Activated CD4-positive, alpha-beta T cell treated with anti-CD3 and anti-CD28 coated beads, Interleukin-10, Interleukin-2, amounts not matched to agents 100 ng/mL and 50 ng/mL, durations not matched to agents 16 hours and 8 hours (primary cell): Measurements from ENCODE around the gene KCTD18.

Experiments
- DNase-seq: peaks from one replicate; pipeline ENCODE4 v3.0.0-alpha.2; 2020

KCTD18 gene

GRCh38 chr2:200483729-200484198, 26.1 kb downstream of the KCTD18 start:
- DNase-seq = peak; percentile 39

DNA sequence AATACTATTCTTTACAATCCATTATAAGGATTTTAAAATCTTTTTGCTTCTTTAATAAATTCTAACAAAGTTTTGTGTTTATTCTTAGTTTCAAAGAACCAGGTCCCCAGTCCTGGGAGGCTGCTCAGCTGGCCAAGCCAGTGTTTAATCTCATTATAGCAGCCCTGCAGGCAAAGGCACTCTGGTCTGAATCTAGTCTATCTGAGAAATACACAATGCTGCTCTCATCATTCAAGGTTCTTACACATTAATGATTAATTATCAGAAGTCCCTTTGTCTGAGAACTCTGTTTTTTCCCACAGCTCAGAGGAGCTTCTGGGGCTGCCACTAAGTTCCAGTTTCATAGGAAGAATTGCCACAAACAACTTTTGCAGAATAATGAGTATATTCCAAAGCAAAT, 27.7 kb downstream of the KCTD18 start:
- DNase-seq = no peak

GRCh38 chr2:200479692-200480265, 30.1 kb downstream of the KCTD18 start:
- DNase-seq = peak; percentile 30

DNA sequence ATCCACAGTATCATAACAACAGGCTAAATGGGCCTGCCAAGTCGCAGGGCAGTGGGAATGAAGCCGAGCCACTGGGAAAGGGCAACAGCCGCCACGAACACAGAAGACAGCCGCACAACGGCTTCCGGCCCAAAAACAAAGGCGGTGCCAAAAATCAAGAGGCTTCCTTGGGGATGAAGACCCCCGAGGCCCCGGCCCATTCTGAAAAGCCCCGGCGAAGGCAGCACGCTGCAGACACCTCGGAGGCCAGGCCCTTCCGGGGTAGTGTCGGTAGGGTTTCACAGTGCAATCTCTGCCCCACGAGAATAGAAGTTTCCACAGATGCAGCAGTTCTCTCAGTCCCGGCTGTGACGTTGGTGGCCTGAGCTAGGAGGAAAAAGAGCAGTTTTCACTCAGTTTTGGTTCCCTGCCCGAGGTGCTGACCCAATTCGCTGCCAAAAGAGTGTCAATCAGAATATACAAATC, 32.2 kb downstream of the KCTD18 start:
- no peak for DNase-seq

DNA sequence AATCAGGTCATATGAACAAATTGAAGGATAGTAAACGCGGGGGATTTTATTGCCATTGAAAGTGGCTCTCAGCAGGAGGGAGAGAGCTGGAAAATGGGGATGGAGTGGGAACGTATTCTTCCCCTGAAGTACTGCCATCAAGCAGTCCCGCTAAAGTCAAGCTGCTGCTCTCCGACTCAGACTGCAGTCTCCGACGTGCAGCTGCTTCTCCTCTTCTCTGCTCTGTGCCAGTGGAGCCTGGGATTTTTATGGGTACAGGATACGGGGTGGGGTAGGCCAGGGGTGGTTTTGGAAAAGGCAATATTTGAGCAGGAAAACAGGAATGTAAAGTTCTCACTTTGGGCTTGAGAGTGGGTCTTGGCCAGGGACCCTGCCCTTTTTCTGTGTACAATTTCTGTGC, 33.0 kb downstream of the KCTD18 start:
- no peak for DNase-seq

DNA sequence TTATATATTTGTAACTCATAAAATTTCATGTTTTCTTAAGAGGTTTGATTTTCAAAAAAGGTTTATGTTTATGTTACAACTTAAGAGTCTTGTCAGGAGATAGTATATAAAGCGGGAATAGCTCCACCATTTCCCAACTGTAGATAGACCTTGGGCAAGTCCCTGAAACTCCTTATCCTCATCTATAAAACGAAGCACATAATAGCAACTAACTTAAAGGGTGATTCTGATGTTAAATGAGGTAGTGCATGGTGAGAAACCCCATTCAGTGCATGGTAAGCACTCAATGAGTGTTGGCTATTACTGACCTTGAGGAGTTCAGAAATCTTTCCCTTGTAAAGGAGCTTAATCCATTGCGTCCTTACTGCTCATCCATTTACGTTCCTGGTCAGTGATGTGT, 34.1 kb downstream of the KCTD18 start:
- DNase-seq = no peak

DNA sequence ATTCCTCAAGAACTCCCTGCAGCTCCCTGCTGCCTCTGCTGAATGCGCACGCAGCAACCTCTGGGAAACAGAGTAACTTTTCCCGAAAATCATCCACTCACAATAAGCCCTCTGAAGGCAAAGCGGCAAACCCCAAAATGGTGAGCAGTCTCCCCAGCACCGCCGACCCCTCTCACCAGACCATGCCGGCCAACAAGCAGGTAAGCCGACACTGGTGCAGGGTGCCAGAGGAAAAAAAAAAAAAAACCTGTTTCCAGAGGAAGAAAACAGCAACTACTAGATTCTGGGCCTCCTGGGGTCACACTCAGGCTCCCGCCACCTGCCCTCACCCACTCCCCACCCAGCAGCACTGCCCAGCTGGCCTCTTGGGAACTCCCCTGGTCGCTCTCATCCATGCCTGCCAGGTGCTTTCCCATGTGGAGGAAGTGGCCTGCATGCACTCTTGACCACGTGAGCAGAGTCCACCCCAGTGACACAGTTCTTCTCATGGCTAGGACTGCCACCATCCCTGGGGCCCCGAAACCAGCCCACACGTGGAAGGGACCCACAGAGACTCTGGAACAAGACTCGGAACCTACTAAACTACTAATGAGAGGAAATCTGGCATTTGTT, 36.9 kb downstream of the KCTD18 start:
- no peak for DNase-seq

- DNase-seq = no peak
Measured at GRCh38 chr2:200471928-200472645, 37.8 kb downstream of the KCTD18 start.

- peak; percentile 70 for DNase-seq
Measured at GRCh38 chr2:200471324-200471848, 38.5 kb downstream of the KCTD18 start.

DNA sequence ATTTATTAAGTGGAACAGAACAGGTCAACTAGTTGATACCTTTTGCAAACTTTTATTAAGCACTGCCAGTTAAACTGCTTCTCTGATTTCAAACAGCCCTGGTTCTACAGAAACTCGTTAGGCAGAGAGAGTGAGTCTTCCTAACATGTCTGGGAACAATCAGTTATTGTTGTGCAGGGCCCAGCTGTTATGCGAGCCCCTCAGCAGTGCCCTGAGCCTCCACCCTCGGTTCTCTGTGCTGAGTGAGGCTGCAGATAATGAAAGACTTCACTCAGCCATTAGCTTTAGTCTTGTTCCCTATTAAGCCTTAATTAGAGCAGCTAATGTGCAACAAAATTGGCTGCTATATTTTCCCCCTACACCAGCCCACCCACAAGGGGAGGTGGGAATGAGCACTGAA, 39.6 kb downstream of the KCTD18 start:
- no peak for DNase-seq

DNA sequence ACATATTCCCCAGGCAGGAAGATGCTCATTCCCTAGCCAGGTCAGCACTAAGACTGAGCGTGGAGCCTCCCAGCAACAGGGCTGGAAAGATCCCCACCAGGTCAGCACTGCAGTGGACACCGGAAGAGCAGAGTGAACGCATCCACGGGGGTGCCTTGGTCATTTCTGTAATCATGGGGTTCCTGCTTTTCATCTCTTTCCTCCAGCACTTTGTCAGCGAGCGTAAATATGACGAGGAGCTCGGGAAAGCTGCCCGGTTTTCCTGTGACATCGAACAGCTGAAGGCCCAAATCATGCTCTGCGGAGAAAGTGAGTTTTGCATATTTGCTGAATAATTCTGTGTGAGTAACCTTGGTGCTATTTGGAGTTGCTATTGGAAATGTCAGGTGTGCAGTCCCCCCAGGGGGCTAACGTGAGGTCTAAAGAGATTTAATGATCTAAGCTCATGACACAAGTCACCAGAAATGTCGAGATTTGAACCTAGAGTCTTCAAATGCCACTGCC, 40.1 kb downstream of the KCTD18 start:
- DNase-seq = no peak

- peak; percentile 68 for DNase-seq
Measured at GRCh38 chr2:200467806-200468681, 41.8 kb downstream of the KCTD18 start.

- DNase-seq = peak; percentile 64
Measured at GRCh38 chr2:200466425-200467418, 43.1 kb downstream of the KCTD18 start.

- DNase-seq = no peak
Measured at GRCh38 chr2:200463452-200463851, 46.4 kb downstream of the KCTD18 start.

DNA sequence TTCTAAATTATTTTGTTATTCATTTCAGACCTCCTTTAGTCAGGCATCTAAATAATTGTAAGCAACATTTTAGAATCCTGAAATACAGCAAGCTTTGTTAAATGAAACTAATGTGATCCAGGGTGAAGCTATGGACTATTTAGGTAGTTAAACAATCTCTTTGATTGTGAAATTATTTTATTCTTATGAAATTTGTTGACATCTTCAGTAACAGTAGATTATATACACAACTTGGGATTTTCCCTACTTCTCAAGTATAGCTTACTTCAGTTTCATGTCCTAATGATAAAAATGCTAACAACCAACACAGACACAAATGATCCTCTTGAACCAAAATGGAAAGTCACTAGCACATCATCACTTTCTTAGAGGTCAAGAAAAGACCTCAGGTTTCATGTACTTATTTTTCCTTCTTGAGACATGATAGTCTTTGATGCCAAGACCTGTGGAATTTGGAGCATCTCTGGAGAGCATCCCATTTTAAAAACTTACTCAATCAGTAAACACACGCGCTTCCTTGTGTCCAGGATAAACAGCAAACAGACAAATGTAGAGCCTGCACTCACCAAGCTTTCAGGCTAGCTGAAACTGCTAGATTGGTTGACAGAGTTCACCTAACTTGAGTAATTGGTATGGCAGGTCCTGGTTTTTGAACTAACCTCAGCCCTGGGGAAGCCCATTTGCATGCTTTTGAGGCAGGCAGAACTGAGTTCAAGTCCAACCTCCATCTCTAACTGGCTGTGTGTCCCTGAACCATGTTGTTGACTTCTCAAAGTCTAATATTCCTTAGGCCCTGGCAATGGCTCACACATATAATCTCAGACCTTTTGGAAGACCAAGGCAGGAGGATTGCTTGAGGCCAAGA, 47.8 kb downstream of the KCTD18 start:
- DNase-seq = no peak

- DNase-seq = no peak
Measured at GRCh38 chr2:200459101-200459500, 50.8 kb downstream of the KCTD18 start.

DNA sequence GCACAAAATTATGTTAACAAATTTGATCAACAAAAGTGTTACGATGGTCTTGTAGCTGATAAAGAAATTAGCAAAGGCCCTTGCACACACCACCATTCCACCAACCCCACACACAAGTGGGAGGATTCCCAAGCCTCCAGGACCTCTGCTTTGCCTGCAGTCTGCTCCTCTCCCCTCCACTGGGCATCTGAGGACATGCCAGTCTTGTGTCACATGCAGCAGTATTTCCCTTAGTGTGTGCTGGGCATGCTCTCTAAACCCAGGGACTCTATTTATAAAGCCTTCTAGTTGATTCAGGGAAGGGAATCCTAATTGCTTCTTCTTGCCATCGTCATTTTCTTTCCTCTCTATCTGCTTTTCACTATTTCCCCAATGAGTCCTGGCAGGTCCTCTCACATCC, 53.3 kb downstream of the KCTD18 start:
- DNase-seq = no peak

GRCh38 chr2:200455958-200456421, 53.9 kb downstream of the KCTD18 start:
- peak; percentile 82 for DNase-seq

GRCh38 chr2:200454927-200455801, 54.7 kb downstream of the KCTD18 start:
- DNase-seq = peak; percentile 88
